Left ventricle myocardium superior (tissue), 1 donor: ENCODE results near the gene CNBP. TPM values are rescaled to one million over a fixed set of nuclear protein-coding genes. Genes with fewer than 3 reads are reported as not detected.

Experiments used
- total RNA-seq: library from RNA; stranded (reverse); fragmentation: NEBNext Ultra II Directional; extraction: Animal tissue kit (Norgen Biotek cat#: 25700); gene quantifications from one replicate; pipeline ENCODE4 v1.2.1, GENCODE V29; 2021
- donor health status: DM: no; HTN: yes; CAD: no; lungs with severe emphysema.

CNBP gene
- total RNA-seq, 1 donor from 2014 or later = 531 TPM

Other genes starting within 250 kb of the CNBP start
- gene CFAP92, start 189.8 kb downstream of the CNBP start, total RNA-seq = 0.27 TPM
- gene EFCC1, start 182.6 kb downstream of the CNBP start, total RNA-seq = 3.0 TPM
- not detected for gene GP9, start 123.1 kb downstream of the CNBP start, total RNA-seq
- 3.3 TPM for gene RAB43, start 62.1 kb downstream of the CNBP start, total RNA-seq
- 25.9 TPM for gene ISY1, start 22.8 kb downstream of the CNBP start, total RNA-seq
- gene COPG1, start 65.7 kb upstream of the CNBP start, total RNA-seq = 84.1 TPM
- 34.9 TPM for gene HMCES, start 95.0 kb upstream of the CNBP start, total RNA-seq
- not detected for gene EFCAB12, start 244.7 kb upstream of the CNBP start, total RNA-seq